Iris pigment epithelial cell (primary cell): ENCODE results near the gene FGD1.
"Not testable (repeated sequence)": the region's sequence is repeated elsewhere in the genome, so short reads cannot be mapped to it uniquely, and the experiment has no call there.

Experiments used
- DNase-seq: peaks from one replicate; pipeline ENCODE4 v3.0.0-alpha.2; 2011; ENCODE audit warnings: low read depth

FGD1 gene

DNA sequence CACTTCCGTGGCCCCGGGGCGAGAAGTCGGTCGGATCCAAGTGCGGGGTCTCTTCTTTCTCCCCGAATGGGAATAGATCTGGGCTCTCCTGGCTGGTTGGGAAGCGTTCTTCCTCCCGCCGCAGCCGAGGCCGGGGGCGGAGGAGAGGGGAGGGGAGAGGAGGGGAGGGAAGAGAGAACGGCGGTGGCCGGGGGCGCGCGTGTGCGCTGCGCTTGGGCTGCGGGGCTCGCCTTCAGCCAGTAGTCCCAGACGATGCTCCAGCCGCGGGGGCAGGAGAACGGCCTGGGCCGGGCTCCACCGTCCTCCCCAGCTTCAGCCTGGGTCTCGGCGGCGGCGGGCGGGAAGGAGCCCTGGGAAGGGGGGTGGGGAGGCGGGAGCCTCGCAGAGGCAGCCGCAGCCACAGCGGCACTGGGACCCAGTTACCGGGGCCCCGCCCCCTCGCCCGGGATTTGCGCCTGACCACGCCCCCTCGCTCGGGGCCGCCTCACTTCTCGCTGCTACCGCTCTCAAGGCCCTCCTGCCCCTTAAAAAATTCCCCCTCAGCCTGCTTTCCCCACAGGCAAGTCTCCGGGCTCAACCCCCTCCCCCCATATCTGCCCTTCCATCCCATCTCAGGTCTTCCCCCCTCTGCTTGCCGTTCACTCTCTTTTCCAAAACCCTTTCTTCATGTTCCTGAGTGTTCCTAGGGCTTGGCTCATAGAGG lies at the start of gene FGD1:
Gene FGD1, minus strand, starts transcription at position 421 of the 703 bp plus-strand sequence. CDS start 802 bp downstream, outside the sequence.
- DNase-seq: peak; percentile 38

DNA sequence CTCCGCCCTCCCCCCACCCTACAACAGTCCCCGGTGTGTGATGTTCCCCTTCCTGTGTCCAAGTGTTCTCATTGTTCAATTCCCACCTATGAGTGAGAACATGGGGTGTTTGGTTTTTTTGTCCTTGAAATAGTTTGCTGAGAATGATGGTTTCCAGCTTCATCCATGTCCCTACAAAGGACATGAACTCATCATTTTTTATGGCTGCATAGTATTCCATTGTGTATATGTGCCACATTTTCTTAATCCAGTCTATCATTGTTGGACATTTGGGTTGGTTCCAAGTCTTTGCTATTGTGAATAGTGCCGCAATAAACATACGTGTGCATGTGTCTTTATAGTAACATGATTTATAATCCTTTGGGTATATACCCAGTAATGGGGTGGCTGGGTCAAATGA lies 46.2 kb upstream of the FGD1 start:
- DNase-seq: not testable (repeated sequence)

DNA sequence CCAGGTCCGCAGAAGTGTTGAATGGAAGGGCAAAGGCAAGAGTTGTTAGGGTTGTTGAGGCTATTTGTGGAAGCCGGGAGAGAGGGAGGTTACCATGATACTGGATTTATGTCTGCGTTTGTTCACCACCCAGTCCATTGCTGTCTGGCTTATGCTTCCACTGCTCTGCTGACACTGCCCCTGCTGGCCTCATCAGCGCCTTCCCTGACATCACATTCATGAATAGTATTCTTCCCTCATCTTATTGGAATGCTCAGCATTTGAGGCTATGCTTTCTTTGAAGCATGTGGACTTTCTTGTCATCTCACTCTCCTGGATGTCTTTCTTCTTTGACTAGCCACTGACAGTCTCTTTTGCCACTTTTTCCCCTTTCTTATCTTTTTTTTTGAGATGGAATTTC lies 44.3 kb upstream of the FGD1 start:
- DNase-seq: peak; percentile 79

DNA sequence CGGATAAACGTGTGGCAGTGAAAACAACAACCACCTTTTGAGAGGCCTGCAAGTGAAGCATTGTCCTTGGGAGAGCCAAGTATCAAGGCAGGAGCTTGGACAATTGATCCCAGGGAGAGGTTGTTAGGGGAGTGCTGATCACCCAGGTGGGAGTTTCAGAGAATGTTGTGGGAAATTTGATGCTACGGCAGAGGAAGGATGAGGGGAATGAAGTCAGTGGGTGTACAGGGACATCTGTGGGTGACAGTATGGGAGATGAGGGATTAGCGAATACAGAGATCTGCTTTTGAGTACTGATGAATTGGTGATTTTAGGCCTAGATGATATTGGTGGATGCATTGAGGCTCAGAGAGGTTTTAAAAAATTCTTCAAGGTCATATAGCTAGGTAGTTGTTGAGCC lies 38.2 kb upstream of the FGD1 start:
- no peak for DNase-seq

- no peak for DNase-seq
Observed at GRCh38 chrX:54530357-54530900, 34.4 kb upstream of the FGD1 start.

GRCh38 chrX:54529552-54530356 lies 33.7 kb upstream of the FGD1 start, which contains the start of gene GNL3L:
TSS of gene GNL3L (plus strand) at chrX:54530219. CDS start at chrX:54532567, 2,348 bp downstream.
- DNase-seq: peak; percentile 79

DNA sequence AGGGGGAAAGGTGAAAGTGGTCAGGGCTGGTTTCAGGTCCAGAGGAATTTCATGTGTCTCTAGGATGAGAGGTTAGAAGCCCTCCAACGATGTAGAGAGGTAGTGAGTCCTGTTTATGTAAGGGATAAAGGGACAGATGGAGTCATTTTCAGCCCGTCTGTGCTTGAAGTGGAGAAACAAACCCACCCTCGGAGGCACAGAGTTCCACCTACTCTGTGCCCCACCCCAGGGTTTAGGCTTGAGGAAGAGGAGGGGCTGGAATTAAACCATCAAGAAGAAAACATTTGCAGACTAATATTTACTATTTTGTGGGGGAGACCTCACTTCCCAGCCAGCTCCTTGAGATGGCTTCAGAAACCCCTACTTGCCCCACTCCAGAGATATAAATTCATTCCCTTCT lies 33.1 kb upstream of the FGD1 start:
- DNase-seq: no peak

DNA sequence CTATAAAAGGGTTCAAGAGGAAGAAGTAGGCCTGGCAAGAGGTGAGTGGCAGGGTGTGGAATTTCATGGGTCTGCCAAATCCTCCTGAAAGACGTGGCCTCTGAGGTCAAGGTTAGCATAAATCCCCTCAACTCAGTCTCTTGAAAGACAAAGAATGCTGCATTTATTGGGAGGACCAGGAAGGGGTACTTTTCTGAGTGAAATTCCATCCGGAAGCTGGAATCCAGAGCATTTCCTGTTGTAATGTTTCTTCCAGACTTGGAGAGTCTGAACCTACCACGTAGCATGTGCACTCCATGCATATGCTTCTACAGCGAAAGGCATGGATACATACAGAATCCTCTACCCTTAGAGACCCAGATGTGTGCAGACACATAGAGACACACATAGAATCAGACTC lies 13.4 kb upstream of the FGD1 start:
- no peak for DNase-seq

DNA sequence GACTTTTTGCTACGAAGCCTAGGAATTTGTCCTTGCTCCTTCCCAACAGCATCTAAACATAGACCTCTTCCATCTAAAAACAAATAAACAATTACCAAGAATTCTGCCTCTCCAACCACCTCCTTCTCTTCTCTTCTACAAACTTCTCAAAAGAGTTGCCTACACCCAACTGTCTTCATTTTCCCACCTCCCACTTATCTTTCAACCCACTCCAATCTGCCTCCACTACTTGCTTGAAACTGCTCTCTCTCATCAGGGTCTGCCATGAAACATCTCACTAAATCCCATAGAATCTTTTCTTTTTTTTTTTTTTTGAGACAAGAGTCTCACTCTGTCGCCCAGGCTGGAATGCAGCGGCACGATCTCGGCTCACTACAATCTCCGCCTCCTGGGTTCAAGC lies 902 bp upstream of the FGD1 start:
- DNase-seq: no peak

- DNase-seq: no peak
Observed at GRCh38 chrX:54496517-54496852, 451 bp upstream of the FGD1 start.

DNA sequence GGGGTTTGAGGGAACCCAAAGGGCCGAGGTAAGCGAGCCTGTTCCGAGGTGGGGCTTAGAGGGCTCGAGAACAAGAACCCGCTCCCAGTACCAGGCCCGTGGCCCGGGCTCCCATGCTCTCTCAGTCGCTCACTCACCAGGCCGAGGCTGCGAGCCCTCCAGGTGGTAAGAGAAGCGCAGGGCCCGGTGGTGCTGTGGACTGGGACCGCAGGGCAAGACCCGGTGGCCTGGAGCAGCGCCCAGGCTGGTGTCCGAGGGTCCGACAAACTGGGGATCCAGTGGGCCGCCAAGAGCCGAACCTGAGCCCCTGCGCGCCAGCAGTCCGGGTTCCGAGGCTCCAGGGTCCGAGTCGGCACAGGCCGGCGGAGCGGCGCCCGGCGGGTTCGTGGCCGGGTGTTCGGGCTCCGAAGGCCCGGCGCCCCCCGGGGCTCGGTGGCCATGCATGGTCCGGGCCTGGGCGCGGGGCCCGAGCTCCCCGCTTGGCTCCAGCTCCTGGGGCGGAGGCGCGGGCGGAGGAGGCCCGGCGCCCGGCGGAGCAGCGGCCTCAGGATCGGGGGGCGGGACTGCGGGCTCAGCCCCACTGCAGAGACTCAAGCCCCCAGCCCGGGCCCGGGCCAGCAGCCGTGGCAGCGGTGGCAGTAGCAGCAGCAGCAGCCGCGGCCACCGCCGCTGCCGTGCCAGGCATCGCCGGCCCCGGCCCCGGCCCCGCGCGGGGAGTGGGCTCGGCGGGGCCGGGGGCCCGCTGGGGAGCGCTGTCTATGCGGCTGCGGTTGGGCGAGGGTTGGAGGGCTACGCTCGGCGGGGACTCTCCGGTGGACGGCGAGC lies 833 bp downstream of the FGD1 start:
- peak; percentile 26 for DNase-seq

- peak; percentile 22 for DNase-seq
Observed at GRCh38 chrX:54494166-54494988, 1.7 kb downstream of the FGD1 start.

DNA sequence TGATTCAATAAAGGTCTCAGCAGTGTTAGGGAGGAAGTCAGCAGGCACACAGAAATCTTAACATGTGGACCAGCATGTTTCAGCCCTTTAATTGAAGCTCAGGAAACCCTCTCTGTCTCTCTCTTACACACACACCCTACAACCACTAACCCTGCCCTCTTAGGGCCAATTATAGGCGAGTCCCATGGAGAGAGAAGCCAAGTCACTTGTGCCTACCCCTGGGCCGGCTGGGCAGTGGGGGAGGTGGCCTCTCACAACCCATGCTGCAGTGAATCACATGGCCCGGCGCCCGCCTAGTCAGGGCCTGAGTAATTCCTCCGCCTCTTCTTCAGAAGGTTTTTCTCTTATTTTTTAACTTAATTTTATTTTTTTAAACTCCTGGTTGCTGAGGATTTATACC lies 3.7 kb downstream of the FGD1 start:
- DNase-seq: peak; percentile 74

DNA sequence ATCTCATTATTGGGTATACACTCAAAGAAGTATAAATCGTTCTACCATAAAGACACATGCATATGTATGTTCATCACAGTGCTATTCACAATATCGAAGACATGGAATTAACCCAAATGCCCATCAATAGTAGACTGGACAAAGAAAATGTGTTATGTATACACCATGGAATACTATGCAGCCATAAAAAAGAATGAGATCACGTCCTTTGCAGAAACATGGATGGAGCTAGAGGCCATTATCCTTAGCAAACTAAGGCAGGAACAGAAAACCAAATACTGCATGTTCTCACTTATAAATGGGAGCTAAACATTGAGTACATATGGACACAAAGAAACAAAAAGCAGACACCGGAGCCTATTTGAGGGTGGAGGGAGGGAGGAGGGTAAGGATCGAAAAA lies 6.2 kb downstream of the FGD1 start:
- DNase-seq: not testable (repeated sequence)

- no peak for DNase-seq
Observed at GRCh38 chrX:54484666-54485065, 11.4 kb downstream of the FGD1 start.

DNA sequence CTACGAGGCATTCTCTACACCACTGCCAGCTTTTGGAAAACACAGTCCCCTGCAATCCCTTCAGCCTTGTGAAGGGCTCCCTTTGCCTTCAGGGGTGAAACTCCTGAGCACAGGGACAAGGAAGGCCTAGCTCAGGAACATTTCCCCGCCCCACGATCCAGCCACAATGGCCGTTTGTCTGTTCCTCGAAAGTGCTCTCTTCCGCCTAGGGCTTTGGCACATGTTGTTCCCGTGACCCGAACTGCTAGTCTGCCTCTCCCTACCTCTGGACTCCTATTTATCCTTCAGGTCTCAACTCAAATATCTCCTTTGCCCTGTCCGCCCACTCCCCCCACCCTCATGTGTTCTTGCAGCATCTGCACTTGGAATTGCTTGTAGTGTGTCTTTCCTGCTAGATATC lies 12.1 kb downstream of the FGD1 start:
- DNase-seq: no peak

- DNase-seq: no peak
Observed at GRCh38 chrX:54482839-54483593, 13.0 kb downstream of the FGD1 start.

DNA sequence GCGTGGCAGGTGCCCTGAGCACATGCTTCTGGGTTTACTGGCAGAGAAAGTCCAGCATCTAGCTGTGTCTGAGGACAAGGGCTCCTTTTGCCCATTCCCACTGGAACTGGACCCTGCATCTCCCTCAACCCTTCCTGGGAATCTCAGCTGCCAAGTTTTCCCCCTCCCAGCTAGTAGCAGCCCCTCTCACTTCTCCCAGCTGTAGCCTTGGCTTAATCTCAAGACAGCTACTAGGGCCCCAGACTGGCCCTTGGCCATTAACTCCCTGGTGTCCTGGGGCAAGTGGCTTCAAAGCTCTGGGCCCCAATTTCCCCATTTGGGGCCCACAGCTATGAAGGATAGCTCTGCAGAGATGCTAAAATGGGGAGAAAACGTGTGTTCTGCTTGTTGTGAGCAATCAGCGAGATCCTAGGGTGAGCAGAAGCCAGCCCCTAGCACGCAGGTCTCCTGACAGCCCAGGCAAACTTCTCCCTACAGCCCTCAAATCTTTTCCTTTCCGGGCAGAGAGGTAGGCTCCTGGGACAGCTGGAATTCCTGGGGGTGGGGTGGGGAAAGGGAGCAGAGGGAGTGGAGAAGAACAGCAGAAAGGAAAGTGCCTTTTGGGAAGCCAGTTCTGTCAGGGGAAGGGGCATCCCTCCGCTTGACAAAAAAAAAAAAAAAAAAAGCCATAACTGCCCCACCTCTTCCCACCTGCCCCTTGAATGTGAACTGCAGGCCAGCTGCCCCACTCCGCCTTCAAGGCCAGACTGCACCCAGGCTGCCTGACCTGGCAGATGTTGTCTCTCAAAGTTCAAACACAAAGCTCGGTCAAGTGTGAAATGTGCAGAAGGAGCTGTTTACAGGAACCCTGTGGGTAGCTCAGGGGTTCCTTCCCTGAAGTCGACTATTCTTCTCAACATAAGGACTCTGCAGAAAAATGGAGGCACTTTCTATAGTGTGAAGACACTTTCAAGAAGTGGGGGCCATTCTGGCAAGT lies 16.6 kb downstream of the FGD1 start:
- no peak for DNase-seq
